Mesothelial cell of epicardium (in vitro differentiated cells): Measurements from ENCODE around the gene CLIP2. TPM values are rescaled to one million over a fixed set of nuclear protein-coding genes. Genes with fewer than 3 reads are reported as not detected.
A peak's percentile ranks its signal among the peaks of the same experiment; 100 is the strongest.

Experiments
- DNase-seq, 2 experiments: peaks; one replicate each; pipeline ENCODE4 v3.0.0; 2021; ENCODE audit warnings: low spot score in 2 of 2; ENCODE audit not compliant: unreplicated experiment in 2 of 2
- H3K27ac Mint-ChIP-seq: 2 replicates; pipeline ENCODE4 v1.8.0; 2021; ENCODE audit warnings: mixed read lengths
- H3K27me3 Mint-ChIP-seq: 2 replicates; pipeline ENCODE4 v1.8.0; 2021; ENCODE audit warnings: low read depth, mixed read lengths
- H3K36me3 Mint-ChIP-seq: 2 replicates; pipeline ENCODE4 v1.8.0; 2021; ENCODE audit warnings: mixed read lengths
- H3K4me1 Mint-ChIP-seq: 2 replicates; pipeline ENCODE4 v1.8.0; 2021; ENCODE audit warnings: mixed read lengths
- H3K4me3 Mint-ChIP-seq: 2 replicates; pipeline ENCODE4 v1.8.0; 2021; ENCODE audit warnings: mild to moderate bottlenecking, moderate library complexity, mixed read lengths
- H3K9me3 Mint-ChIP-seq: 2 replicates; pipeline ENCODE4 v1.8.0; 2021; ENCODE audit warnings: mixed read lengths
- CTCF ChIP-seq: fragments of 200-600 bp; sonication (generic); IDR thresholded peaks from one replicate; pipeline ENCODE4 v1.5.0; 2021; ENCODE audit warnings: antibody characterized with exemption; ENCODE audit not compliant: unreplicated experiment
- total RNA-seq: library from RNA; stranded (reverse); gene quantifications from 3 replicates; pipeline ENCODE4 v1.2.1, GENCODE V29; 2021

The CLIP2 gene
- total RNA-seq, 1 donor from 2014 or later = 40.2 TPM

- peaks cover 16% of the 10 kb centered on the region for H3K4me1 Mint-ChIP-seq
- H3K27ac Mint-ChIP-seq = no peak overlapping the region
- no peaks in the 10 kb centered on the region for H3K9me3 Mint-ChIP-seq
- DNase-seq = no peak
- no peak overlapping the region for H3K4me3 Mint-ChIP-seq
- peaks cover 2% of the 10 kb centered on the region for H3K27me3 Mint-ChIP-seq
- H3K36me3 Mint-ChIP-seq = no peaks in the 10 kb centered on the region
- TF ChIP-seq CTCF = no peak
Observed at GRCh38 chr7:74286131-74286530, 3.1 kb upstream of the CLIP2 start.

- Mint-ChIP-seq H3K27ac (no peak overlapping the region), H3K4me1 (peaks cover 16% of the 10 kb centered on the region), H3K4me3 (peak overlapping the region; percentile 87), H3K9me3 (no peaks in the 10 kb centered on the region), H3K27me3 (peaks cover 2% of the 10 kb centered on the region), H3K36me3 (no peaks in the 10 kb centered on the region)
- TF ChIP-seq CTCF = no peak
- no peak for DNase-seq
Observed at GRCh38 chr7:74287303-74288033, 1.7 kb upstream of the CLIP2 start.

GRCh38 chr7:74288034-74288881 is 949 bp upstream of the CLIP2 start:
- no peak for DNase-seq
- H3K9me3 Mint-ChIP-seq = no peaks in the 10 kb centered on the region
- H3K27me3 Mint-ChIP-seq = peaks cover 2% of the 10 kb centered on the region
- peak overlapping the region; percentile 91 for H3K27ac Mint-ChIP-seq
- peaks cover 16% of the 10 kb centered on the region for H3K4me1 Mint-ChIP-seq
- no peak for TF ChIP-seq CTCF
- H3K4me3 Mint-ChIP-seq = peak overlapping the region; percentile 87
- H3K36me3 Mint-ChIP-seq = no peaks in the 10 kb centered on the region

GRCh38 chr7:74289659-74290552 is 699 bp downstream of the CLIP2 start:
- H3K4me3 Mint-ChIP-seq = peak overlapping the region; percentile 66

More at GRCh38 chr7:74289659-74290552, 699 bp downstream of the CLIP2 start:
- H3K9me3 Mint-ChIP-seq = no peaks in the 10 kb centered on the region
- DNase-seq = peak in 1 of 2 experiments; percentile 49
- TF ChIP-seq CTCF = no peak
- peaks cover 2% of the 10 kb centered on the region for H3K27me3 Mint-ChIP-seq
- H3K4me1 Mint-ChIP-seq = peaks cover 20% of the 10 kb centered on the region
- H3K27ac Mint-ChIP-seq = no peak overlapping the region
- no peaks in the 10 kb centered on the region for H3K36me3 Mint-ChIP-seq
